Body of pancreas (tissue), 4 donors: ENCODE data around the gene CGB3. TPM values are rescaled to one million over a fixed set of nuclear protein-coding genes. Genes with fewer than 3 reads are reported as not detected.

ENCODE experiments used
- ATAC-seq: fragments of 150-250 bp; one replicate; pipeline ENCODE4 v1.9.1; 2016
- DNase-seq, 4 donors: peaks; one replicate each; pipeline ENCODE4 v3.0.0-alpha.2; 2019
- H3K27ac ChIP-seq, 4 donors: fragments of 200-600 bp; sonication (generic); 1 replicate in 3 of 4; 2 replicates in 1 of 4; pipeline versions ENCODE4 v1.5.1 to v1.6.1; 2016 to 2019; ENCODE audit warnings: mild to moderate bottlenecking in 1 of 4, mixed read lengths in 1 of 4, moderate library complexity in 1 of 4
- H3K27me3 ChIP-seq, 2 donors: fragments of 200-600 bp; sonication (generic); one replicate each; pipeline ENCODE4 v1.6.0; 2016; ENCODE audit warnings: mild to moderate bottlenecking in 1 of 2
- H3K36me3 ChIP-seq, 2 donors: fragments of 200-600 bp; sonication (generic); replicated peaks in 1 of 2; 2 replicates each; pipeline ENCODE4 v1.5.1; 2016; ENCODE audit warnings: low read depth in 2 of 2; ENCODE audit not compliant: insufficient read depth in 1 of 2
- H3K4me1 ChIP-seq: fragments of 200-600 bp; sonication (generic); one replicate; pipeline ENCODE4 v1.6.0; 2016
- H3K4me3 ChIP-seq, 2 donors: fragments of 200-600 bp; sonication (generic); 1 replicate in 1 of 2; 2 replicates in 1 of 2; pipeline ENCODE4 v1.5.1; 2016 to 2019
- H3K9me3 ChIP-seq, 3 donors: fragments of 200-600 bp; sonication (generic); 1 replicate in 2 of 3; 2 replicates in 1 of 3; pipeline ENCODE4 v1.5.1; 2016
- POLR2A ChIP-seq, 3 donors: fragments of 450-650 bp; IDR thresholded peaks; one replicate each; pipeline ENCODE4 v1.6.1; 2016; ENCODE audit warnings: antibody characterized with exemption in 3 of 3, mild to moderate bottlenecking in 2 of 3
- WGBS, 2 donors: methylation state at CpG; one replicate each; pipeline ENCODE4 v1.1.5; 2017; 5-methylcytosine and 5-hydroxymethylcytosine counted together
- intact Hi-C: fragments of 100-400 bp; cut with DNase I; formaldehyde crosslinking; loops from one replicate; pipeline ENCODE4 v1.15.1; 2023
- total RNA-seq, 2 donors: library from RNA; depleted of rRNA; stranded (reverse); fragments of >200 nt; gene quantifications; one replicate each; pipeline ENCODE4 v1.1.0, GENCODE V29; 2016
- TF ChIP-seq, protein P1 (sequence below), 7 experiments: fragments of 450-650 bp in 4 of 7; fragments of 200-600 bp in 3 of 7; sonication (generic) in 3 of 7; IDR thresholded peaks; one replicate each; pipeline ENCODE4 v1.5.1; 2016 to 2019; ENCODE audit warnings: antibody characterized with exemption in 7 of 7

The CGB3 gene
- total RNA-seq, 2 donors from 2014 or later = not detected

GRCh38 chr19:49004964-49005614 is 19.0 kb downstream of the CGB3 start:
- no peak for ATAC-seq
- TF ChIP-seq POLR2A (IDR thresholded peaks at IDR 0.05) = no peak
- TF ChIP-seq, protein P1, sequence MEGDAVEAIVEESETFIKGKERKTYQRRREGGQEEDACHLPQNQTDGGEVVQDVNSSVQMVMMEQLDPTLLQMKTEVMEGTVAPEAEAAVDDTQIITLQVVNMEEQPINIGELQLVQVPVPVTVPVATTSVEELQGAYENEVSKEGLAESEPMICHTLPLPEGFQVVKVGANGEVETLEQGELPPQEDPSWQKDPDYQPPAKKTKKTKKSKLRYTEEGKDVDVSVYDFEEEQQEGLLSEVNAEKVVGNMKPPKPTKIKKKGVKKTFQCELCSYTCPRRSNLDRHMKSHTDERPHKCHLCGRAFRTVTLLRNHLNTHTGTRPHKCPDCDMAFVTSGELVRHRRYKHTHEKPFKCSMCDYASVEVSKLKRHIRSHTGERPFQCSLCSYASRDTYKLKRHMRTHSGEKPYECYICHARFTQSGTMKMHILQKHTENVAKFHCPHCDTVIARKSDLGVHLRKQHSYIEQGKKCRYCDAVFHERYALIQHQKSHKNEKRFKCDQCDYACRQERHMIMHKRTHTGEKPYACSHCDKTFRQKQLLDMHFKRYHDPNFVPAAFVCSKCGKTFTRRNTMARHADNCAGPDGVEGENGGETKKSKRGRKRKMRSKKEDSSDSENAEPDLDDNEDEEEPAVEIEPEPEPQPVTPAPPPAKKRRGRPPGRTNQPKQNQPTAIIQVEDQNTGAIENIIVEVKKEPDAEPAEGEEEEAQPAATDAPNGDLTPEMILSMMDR (IDR thresholded peaks at IDR 0.05) = no peak
- H3K9me3 ChIP-seq = no peaks in the 10 kb centered on the region
- H3K27ac ChIP-seq = no peak overlapping the region
- WGBS, 2 donors = 93 to 97% methylated on average over 7 of the region's 7 CpGs
- DNase-seq = no peak
- intact Hi-C loops = no loop called here
- H3K36me3 ChIP-seq = peaks cover 0 to 18% of the 10 kb centered on the region in 2 donors
- H3K4me3 ChIP-seq = no peak overlapping the region
- H3K27me3 ChIP-seq = no peaks in the 10 kb centered on the region
- no peaks in the 10 kb centered on the region for H3K4me1 ChIP-seq

DNA sequence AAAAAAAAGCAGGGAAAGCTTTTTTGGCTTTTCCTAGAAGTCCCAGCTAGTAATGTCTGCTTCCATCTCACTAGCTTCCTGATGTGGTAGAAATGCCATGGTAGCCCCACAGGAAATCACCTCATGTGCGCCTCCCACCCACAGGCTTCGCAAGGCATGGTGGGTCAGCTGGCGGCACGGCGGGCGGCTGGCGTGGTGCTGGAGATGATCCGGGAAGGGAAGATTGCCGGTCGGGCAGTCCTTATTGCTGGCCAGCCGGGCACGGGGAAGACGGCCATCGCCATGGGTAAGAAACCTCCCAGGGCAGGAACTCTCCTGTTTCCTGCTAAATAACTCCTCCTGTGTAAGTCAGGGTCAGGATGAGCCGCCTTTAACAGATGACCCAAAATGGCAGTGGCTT is 20.0 kb downstream of the CGB3 start:
- no peak for TF ChIP-seq POLR2A (IDR thresholded peaks at IDR 0.05)
- TF ChIP-seq, protein P1 (IDR thresholded peaks at IDR 0.05) = no peak
- WGBS, 2 donors = 96 to 97% methylated on average over 15 of the region's 15 CpGs
- H3K27me3 ChIP-seq = no peaks in the 10 kb centered on the region
- H3K9me3 ChIP-seq = no peaks in the 10 kb centered on the region
- DNase-seq (no peak), ATAC-seq (no peak)
- peaks cover 0 to 18% of the 10 kb centered on the region in 2 donors for H3K36me3 ChIP-seq
- H3K4me3 ChIP-seq = no peak overlapping the region
- no peak overlapping the region for H3K27ac ChIP-seq
- H3K4me1 ChIP-seq = no peaks in the 10 kb centered on the region
- intact Hi-C loops = no loop called here

DNA sequence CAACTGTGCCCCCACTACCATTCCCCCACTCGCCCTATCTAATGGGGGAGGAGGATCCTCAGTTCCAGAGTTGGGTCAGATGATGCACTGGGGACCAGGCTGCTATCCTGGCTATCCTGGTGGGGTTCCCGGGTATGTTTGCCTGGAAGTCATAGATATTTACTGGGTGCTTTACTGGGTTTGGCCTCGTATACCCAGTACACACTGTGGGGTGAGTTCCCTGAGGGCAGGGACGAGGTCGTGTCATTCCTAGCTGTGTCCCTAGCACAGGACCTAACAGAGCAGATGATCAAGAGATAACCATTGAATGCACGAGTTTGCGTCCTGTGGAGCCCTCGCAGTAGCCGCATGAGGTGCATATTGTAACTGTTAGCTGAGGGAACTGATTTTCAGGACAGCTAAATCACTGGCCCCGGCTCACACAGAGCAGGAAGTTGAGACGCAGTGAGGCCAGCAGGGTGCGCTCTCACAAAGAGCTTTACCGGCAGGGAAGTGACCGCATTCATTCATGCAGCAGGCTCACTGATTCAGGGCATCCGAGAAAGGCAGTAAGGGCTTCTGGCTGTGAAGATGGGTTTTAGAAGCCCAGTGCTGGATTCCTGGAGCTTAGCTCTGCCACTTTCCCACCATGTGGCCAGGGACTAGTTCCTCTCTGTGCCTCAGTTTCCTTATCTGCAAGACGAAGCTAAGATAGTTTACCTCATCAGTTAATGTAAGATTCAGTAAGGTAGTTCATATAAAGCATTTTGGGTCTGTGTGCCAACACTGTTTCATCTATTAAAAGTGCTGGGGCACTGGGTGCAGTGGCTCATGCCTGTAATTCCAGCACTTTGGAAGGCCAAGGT is 24.4 kb downstream of the CGB3 start:
- no peak for TF ChIP-seq POLR2A (IDR thresholded peaks at IDR 0.05)
- TF ChIP-seq, protein P1 (IDR thresholded peaks at IDR 0.05) = peak; percentile 43 to 62 (median 54)
- no peak overlapping the region for H3K27ac ChIP-seq
- H3K27me3 ChIP-seq = no peaks in the 10 kb centered on the region
- ATAC-seq (peak; percentile 63), DNase-seq (peak; percentile 51 to 67 (median 57))
- intact Hi-C loops = no loop called here
- H3K4me1 ChIP-seq = peaks cover 4% of the 10 kb centered on the region
- no peak overlapping the region for H3K4me3 ChIP-seq
- H3K36me3 ChIP-seq = peaks cover 0 to 8% of the 10 kb centered on the region in 2 donors
- no peaks in the 10 kb centered on the region for H3K9me3 ChIP-seq
- 46 to 68% methylated on average over 10 to 16 of the region's 16 CpGs for whole genome bisulfite sequencing, 2 donors

- TF ChIP-seq POLR2A (IDR thresholded peaks at IDR 0.05) = no peak
- TF ChIP-seq, protein P1 (IDR thresholded peaks at IDR 0.05) = peak in 4 of 7 experiments; percentile 19 to 35 (median 26)
- no peaks in the 10 kb centered on the region for H3K9me3 ChIP-seq
- H3K4me1 ChIP-seq = peaks cover 11% of the 10 kb centered on the region
- intact Hi-C loops = no loop called here
- no peaks in the 10 kb centered on the region for H3K27me3 ChIP-seq
- WGBS, 2 donors = 45% methylated on average over 5 of the region's 5 CpGs; no CpG with 5 or more reads in 1 of the 2 donors
- ATAC-seq = no peak
- H3K36me3 ChIP-seq = no peaks in the 10 kb centered on the region
- peak; percentile 32 to 63 (median 52) for DNase-seq
- H3K27ac ChIP-seq = no peak overlapping the region
- H3K4me3 ChIP-seq = no peak overlapping the region
Observed at GRCh38 chr19:48997972-48998371, 26.2 kb downstream of the CGB3 start.
